Retinal pigment epithelial cell (primary cell): ENCODE results near the gene PIP5K1B.

ENCODE experiments used
- DNase-seq: peaks from one replicate; pipeline ENCODE4 v3.0.0-alpha.2; 2010; ENCODE audit warnings: low read depth
- H3K4me3 ChIP-seq: 2 replicates; pipeline ENCODE4 v1.5.1; 2011; ENCODE audit warnings: mild to moderate bottlenecking, low read length, control low read depth, moderate library complexity
- TF ChIP-seq, protein P1 (sequence below): conservative IDR thresholded peaks from 2 replicates; pipeline ENCODE4 v1.5.1; 2011; ENCODE audit warnings: low read depth, low read length, control low read depth, inconsistent platforms

The PIP5K1B gene

DNA sequence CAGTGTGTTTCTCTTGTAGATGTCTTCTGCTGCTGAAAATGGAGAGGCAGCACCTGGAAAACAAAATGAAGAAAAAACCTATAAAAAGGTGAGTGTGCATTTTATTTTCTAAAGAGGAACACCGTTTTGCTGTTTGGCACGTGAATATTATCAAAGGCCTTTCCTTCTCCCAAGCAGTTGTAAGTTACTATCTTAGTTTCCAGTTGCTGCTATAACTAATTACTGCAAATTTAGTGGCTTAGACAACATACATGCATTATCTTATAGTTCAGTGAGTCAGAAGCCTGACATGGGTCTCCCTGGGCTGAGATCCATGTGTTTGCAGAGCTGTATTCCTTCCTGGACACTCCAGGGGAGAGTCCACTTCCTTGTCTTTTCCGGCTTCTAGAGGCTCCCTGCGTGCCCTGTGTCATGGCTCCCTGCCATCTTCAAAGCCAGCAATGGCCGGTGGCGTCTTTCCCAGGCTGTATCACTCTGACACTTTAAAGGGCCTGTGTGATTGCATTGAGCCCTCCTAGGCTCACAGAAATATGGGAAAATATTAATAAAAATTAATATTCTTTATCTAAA lies 117.6 kb downstream of the PIP5K1B start:
- H3K4me3 ChIP-seq, result no peak overlapping the region
- DNase-seq, result no peak
- TF ChIP-seq, protein P1, sequence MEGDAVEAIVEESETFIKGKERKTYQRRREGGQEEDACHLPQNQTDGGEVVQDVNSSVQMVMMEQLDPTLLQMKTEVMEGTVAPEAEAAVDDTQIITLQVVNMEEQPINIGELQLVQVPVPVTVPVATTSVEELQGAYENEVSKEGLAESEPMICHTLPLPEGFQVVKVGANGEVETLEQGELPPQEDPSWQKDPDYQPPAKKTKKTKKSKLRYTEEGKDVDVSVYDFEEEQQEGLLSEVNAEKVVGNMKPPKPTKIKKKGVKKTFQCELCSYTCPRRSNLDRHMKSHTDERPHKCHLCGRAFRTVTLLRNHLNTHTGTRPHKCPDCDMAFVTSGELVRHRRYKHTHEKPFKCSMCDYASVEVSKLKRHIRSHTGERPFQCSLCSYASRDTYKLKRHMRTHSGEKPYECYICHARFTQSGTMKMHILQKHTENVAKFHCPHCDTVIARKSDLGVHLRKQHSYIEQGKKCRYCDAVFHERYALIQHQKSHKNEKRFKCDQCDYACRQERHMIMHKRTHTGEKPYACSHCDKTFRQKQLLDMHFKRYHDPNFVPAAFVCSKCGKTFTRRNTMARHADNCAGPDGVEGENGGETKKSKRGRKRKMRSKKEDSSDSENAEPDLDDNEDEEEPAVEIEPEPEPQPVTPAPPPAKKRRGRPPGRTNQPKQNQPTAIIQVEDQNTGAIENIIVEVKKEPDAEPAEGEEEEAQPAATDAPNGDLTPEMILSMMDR, result no peak

DNA sequence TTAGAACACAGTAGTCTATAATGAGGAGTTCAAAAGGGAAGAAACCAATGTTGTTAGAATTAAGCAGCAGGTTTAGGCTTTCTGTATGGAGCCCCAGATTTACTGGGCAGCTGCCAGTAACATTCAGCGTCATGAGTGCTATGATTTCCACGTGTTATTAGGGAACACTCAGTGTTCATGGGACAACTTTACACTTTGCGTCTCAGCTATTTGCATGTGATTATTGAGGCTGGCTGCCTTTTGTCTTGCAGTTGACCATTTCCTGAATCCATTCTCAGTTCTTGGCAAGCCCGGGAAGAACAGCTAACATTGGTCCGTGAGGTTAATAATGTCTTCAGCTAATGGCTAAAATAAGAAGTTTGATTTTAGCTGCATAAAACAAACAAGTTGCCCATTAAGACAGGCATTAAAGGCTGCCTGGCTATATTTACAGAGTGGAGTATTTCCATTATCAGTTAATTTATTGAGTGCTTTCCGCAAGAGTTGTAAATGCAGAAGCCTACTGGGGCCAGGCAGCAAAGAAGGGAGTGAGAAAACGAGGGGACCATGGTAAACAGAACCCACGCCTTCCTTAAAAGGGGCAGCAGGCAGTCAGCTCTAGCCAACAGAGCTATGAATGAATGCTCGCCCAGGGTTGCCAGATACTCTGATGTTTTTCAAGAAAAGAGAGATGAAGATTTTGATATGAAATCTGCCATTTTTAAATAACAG lies 120.9 kb downstream of the PIP5K1B start:
- TF ChIP-seq, protein P1, result no peak
- peak; percentile 80 for DNase-seq
- H3K4me3 ChIP-seq, result no peak overlapping the region

DNA sequence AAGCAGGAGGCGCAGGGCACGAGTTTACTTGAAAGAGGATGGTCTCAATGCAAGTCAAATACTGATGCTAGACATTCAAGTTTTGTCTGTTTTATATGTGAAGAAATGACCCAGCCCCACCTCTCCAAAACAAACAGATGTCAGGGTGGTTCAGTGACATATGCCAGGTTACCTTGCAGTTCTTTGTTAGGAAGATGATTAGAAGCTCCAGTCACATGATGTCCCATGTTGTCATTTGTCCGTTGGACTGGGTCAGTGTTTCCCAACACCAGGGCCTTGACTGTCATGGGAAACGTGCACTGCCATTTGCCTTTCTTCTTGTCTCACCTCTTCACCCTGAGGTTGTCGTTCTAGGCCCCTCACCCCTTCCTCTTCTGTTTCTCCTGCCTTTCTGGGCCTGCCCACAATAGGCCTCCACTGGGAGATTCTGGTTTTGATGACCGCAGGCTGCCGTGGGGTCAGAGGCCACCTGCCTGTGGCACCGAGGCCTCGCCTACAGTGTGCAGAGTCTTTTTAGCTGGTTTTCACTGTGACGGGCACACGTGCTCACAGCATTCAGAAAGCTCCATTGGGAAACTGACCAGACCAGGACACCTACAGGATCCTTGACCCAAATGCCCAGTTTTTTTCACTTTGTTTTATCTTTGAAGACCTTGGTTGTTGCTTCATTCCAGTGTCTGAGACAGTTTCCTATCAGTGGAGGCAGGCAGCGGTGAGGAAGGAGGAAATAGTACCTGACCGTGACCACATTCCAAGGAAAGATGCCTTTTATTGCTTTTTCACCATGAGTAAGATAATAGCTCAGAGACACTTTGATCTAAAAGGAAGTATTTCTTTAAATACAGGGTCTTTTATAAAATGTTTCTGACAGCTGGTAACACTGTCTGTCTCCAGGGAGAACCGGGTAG lies 123.1 kb downstream of the PIP5K1B start:
- TF ChIP-seq, protein P1, result no peak
- no peak overlapping the region for H3K4me3 ChIP-seq
- DNase-seq, result no peak

DNA sequence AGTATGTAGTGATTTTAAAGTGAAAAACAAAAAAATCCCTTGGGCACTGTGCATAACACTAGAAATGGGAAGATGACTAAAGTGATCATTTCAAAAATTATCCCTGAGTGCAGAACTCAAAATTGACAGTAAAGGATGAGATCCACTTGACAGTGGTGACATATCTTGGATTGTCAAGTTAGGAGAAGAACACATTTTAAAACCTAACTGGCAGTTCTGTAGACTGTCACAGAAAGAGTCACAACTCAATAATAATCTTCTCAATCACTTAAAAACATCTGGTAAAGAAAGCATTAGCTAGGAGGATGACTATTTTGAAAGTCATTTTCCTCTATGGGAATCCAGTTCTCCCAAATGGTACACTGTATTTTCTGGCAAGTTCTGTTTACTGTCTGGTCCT lies 127.1 kb downstream of the PIP5K1B start:
- no peak for DNase-seq
- TF ChIP-seq, protein P1, result no peak
- H3K4me3 ChIP-seq, result no peak overlapping the region

DNA sequence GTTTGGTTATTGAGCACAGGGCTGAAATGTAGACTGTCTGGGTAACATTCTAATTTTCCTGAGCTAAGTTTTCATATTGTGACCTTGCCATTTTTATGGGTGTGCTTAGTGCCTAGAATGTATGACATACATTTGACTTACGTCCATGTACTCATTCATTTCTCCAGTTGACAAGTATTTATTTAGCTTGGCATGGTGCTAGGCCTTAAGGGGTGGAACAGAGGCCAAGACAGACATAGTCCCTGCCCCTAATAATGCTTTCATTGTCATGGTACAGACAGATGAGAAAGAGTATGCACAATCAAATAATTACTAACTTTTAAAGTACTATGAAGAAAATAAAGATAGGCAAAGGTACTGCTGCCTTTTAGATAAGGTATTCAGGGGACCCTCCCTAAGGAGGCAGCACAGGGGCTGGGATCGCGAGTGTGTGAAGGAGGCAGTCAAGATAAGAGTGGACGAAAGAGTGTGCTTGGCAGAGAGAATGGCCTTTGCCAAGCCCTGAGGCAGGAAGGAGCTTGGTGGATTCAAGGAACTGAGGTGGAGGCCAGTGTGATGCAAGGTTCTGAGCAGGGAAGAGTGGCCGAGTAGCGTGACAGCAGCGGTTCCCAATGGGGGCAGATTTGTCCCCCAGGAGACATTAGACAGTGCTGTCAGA lies 128.0 kb downstream of the PIP5K1B start:
- no peak overlapping the region for H3K4me3 ChIP-seq
- TF ChIP-seq, protein P1, result no peak
- DNase-seq, result no peak

GRCh38 chr9:68834931-68835520 lies 130.0 kb downstream of the PIP5K1B start:
- TF ChIP-seq, protein P1, result no peak
- H3K4me3 ChIP-seq, result no peak overlapping the region
- DNase-seq, result no peak
